ENCODE measurements around the gene CENPU. TPM values are rescaled to one million over a fixed set of nuclear protein-coding genes. Genes with fewer than 3 reads are reported as not detected.

The CENPU gene
- total and polyA plus RNA-seq, 8 donors: 0.60 to 2.9 (median 1.1) TPM

DNA sequence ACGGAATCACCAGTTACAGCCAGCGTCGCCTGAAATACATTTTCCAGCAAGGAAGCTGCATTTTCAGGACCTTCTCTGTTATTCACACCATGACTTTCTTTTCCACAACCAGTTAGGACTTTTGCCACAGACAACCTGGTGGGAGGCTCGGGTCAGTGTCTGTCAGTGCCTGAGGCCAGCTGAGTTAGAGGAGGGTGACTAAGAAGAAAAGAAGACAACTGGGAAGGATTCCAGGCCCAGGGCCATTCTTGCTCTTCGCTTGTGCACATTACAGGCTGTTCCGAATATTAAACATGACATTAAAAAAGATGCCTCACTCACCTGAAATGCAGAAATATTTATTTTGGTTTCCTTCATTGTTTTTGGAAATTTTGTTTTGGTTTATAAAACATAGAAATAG, 21.4 kb upstream of the CENPU start:
- Histone ChIP-seq H3K4me3 (no peak overlapping the region), H3K36me3 (peaks cover 0 to 13% (median 0%) of the 10 kb centered on the region in 3 donors), H3K4me1 (no peaks in the 10 kb centered on the region), H3K27me3 (no peaks in the 10 kb centered on the region), H3K9me3 (no peaks in the 10 kb centered on the region), H3K27ac (no peak overlapping the region)
- ATAC-seq (peak in 1 of 4 donors; percentile 17), DNase-seq (no peak), FAIRE-seq (no peak)
- 89 to 90% methylated on average over 6 of the region's 6 CpGs for WGBS, 2 donors
- TF ChIP-seq CTCF (IDR thresholded peaks at IDR 0.05): no peak
- intact Hi-C loops (cut with DNase I): no loop called here

- Histone ChIP-seq H3K4me3 (no peak overlapping the region), H3K27me3 (no peaks in the 10 kb centered on the region), H3K27ac (no peak overlapping the region), H3K9me3 (no peaks in the 10 kb centered on the region), H3K4me1 (peaks cover 1 to 8% (median 2%) of the 10 kb centered on the region in 3 donors), H3K36me3 (peaks cover 0 to 8% (median 0%) of the 10 kb centered on the region in 3 donors)
- DNase-seq (no peak), ATAC-seq (no peak), FAIRE-seq (no peak)
- 91 to 96% methylated on average over 9 of the region's 9 CpGs for WGBS, 2 donors
- no peak for TF ChIP-seq CTCF (IDR thresholded peaks at IDR 0.05)
- intact Hi-C loops (cut with DNase I): no loop called here
These were observed 18.8 kb upstream of the CENPU start for GRCh38 chr4:184752496-184753275.

GRCh38 chr4:184751585-184751956, 17.7 kb upstream of the CENPU start:
- no peaks in the 10 kb centered on the region for H3K9me3 ChIP-seq
- no peak for DNase-seq
- ATAC-seq: no peak
- H3K27ac ChIP-seq: no peak overlapping the region
- TF ChIP-seq CTCF (IDR thresholded peaks at IDR 0.05): no peak
- H3K4me1 ChIP-seq: peaks cover 9 to 18% (median 13%) of the 10 kb centered on the region in 3 donors
- H3K4me3 ChIP-seq: no peak overlapping the region
- no peak for FAIRE-seq
- 70 to 78% methylated on average over 6 of the region's 6 CpGs for WGBS, 2 donors
- peaks cover 0 to 2% (median 0%) of the 10 kb centered on the region in 3 donors for H3K36me3 ChIP-seq
- no peaks in the 10 kb centered on the region for H3K27me3 ChIP-seq
- intact Hi-C loops (cut with DNase I): no loop called here

DNA sequence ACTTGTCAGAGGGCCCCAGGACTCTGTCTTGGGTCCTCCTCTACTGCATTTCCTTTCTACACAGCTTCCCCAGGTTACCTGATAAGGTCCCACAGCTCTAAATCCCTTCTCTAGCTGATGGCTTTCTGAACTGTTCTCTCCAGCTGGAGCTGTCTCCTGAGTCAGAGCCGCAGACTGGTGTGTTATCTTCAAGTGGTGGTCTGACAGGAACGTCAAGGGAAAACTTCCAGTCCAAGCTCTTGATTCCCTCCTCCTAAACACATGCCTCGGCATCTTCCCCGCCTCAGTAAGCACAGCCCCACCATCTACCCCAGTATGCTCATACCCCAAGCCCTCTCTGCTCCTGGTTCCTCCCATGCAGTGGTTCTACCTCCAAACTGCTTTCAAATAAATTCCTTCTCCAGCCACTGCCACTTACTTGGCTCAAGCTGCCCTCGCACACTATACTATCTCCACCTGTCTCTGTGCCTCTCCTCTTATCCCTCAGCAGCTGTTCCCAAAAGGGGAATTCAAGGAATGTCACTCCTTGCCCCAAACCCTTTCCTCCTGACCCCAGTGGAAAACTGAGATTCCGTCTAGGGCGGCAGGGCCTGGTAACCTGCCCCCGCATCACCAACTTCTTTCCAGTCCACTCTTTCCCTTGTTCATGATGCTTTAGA, 17.2 kb upstream of the CENPU start:
- H3K27me3 ChIP-seq: no peaks in the 10 kb centered on the region
- ATAC-seq (no peak), DNase-seq (no peak), FAIRE-seq (no peak)
- H3K36me3 ChIP-seq: no peaks in the 10 kb centered on the region
- 85 to 87% methylated on average over 8 of the region's 8 CpGs for WGBS, 2 donors
- H3K4me1 ChIP-seq: peaks cover 9 to 23% (median 18%) of the 10 kb centered on the region in 3 donors
- H3K9me3 ChIP-seq: no peaks in the 10 kb centered on the region
- no peak overlapping the region for H3K27ac ChIP-seq
- intact Hi-C loops (cut with DNase I): no loop called here
- TF ChIP-seq CTCF (IDR thresholded peaks at IDR 0.05): no peak
- no peak overlapping the region for H3K4me3 ChIP-seq

All from pancreas (tissue), 10 donors.